Activated T-cell treated with anti-CD3 and anti-CD28 coated beads, Interleukin-2, amount 50 U/mL, for 24 hours (primary cell): ENCODE data around the gene CARD10.
A peak's percentile ranks its signal among the peaks of the same experiment; 100 is the strongest.

ENCODE experiments used
- DNase-seq: peaks from one replicate; pipeline ENCODE4 v3.0.0-alpha.2; 2020
- H3K27ac Mint-ChIP-seq: 2 replicates; pipeline ENCODE4 v1.8.0; 2020; ENCODE audit warnings: mild to moderate bottlenecking, mixed read lengths
- H3K27me3 Mint-ChIP-seq: 2 replicates; pipeline ENCODE4 v1.8.0; 2020; ENCODE audit warnings: mixed read lengths
- H3K36me3 Mint-ChIP-seq: 2 replicates; pipeline ENCODE4 v1.8.0; 2020; ENCODE audit warnings: low read depth, mixed read lengths
- H3K4me1 Mint-ChIP-seq: 2 replicates; pipeline ENCODE4 v1.8.0; 2020; ENCODE audit warnings: low read depth, mixed read lengths
- H3K4me3 Mint-ChIP-seq: 2 replicates; pipeline ENCODE4 v1.8.0; 2020; ENCODE audit warnings: mild to moderate bottlenecking, moderate library complexity, mixed read lengths
- H3K9me3 Mint-ChIP-seq: 2 replicates; pipeline ENCODE4 v1.8.0; 2020; ENCODE audit warnings: mixed read lengths

Gene CARD10

GRCh38 chr22:37464181-37464580 lies 55.0 kb downstream of the CARD10 start:
- Mint-ChIP-seq H3K4me1 (peaks cover 9% of the 10 kb centered on the region), H3K27ac (peak overlapping the region; percentile 42), H3K4me3 (no peak overlapping the region), H3K27me3 (no peaks in the 10 kb centered on the region), H3K9me3 (no peaks in the 10 kb centered on the region), H3K36me3 (peaks cover 67% of the 10 kb centered on the region)
- no peak for DNase-seq

- Mint-ChIP-seq H3K36me3 (peaks cover 63% of the 10 kb centered on the region), H3K9me3 (no peaks in the 10 kb centered on the region), H3K27ac (no peak overlapping the region), H3K4me1 (peaks cover 9% of the 10 kb centered on the region), H3K4me3 (no peak overlapping the region), H3K27me3 (no peaks in the 10 kb centered on the region)
- DNase-seq, result no peak
These were observed 56.2 kb downstream of the CARD10 start for GRCh38 chr22:37462983-37463382.

- Mint-ChIP-seq H3K27me3 (no peaks in the 10 kb centered on the region), H3K4me1 (peaks cover 10% of the 10 kb centered on the region), H3K27ac (peak overlapping the region; percentile 18), H3K9me3 (no peaks in the 10 kb centered on the region), H3K36me3 (peaks cover 59% of the 10 kb centered on the region), H3K4me3 (no peak overlapping the region)
- DNase-seq, result no peak
These were observed 56.8 kb downstream of the CARD10 start for GRCh38 chr22:37462436-37462835.

GRCh38 chr22:37461961-37462360 lies 57.3 kb downstream of the CARD10 start:
- peak overlapping the region; percentile 34 for H3K27ac Mint-ChIP-seq

GRCh38 chr22:37460684-37461083 lies 58.5 kb downstream of the CARD10 start:
- H3K9me3 Mint-ChIP-seq, result no peaks in the 10 kb centered on the region
- peaks cover 10% of the 10 kb centered on the region for H3K4me1 Mint-ChIP-seq
- H3K27ac Mint-ChIP-seq, result no peak overlapping the region
- H3K4me3 Mint-ChIP-seq, result no peak overlapping the region
- no peaks in the 10 kb centered on the region for H3K27me3 Mint-ChIP-seq
- DNase-seq, result no peak
- peaks cover 44% of the 10 kb centered on the region for H3K36me3 Mint-ChIP-seq

More at GRCh38 chr22:37461961-37462360, 57.3 kb downstream of the CARD10 start:
- Mint-ChIP-seq H3K4me1 (peaks cover 10% of the 10 kb centered on the region), H3K36me3 (peaks cover 55% of the 10 kb centered on the region), H3K9me3 (no peaks in the 10 kb centered on the region), H3K4me3 (no peak overlapping the region), H3K27me3 (no peaks in the 10 kb centered on the region)
- DNase-seq, result no peak

- no peaks in the 10 kb centered on the region for H3K9me3 Mint-ChIP-seq
- peaks cover 32% of the 10 kb centered on the region for H3K36me3 Mint-ChIP-seq
- H3K4me3 Mint-ChIP-seq, result no peak overlapping the region
- no peak for DNase-seq
- H3K27ac Mint-ChIP-seq, result no peak overlapping the region
- no peaks in the 10 kb centered on the region for H3K27me3 Mint-ChIP-seq
- peaks cover 4% of the 10 kb centered on the region for H3K4me1 Mint-ChIP-seq
These were observed 60.0 kb downstream of the CARD10 start for GRCh38 chr22:37459206-37459605.

- Mint-ChIP-seq H3K27ac (no peak overlapping the region), H3K9me3 (no peaks in the 10 kb centered on the region), H3K36me3 (peaks cover 22% of the 10 kb centered on the region), H3K4me3 (no peak overlapping the region), H3K27me3 (no peaks in the 10 kb centered on the region), H3K4me1 (peaks cover 4% of the 10 kb centered on the region)
- DNase-seq, result peak; percentile 91
These were observed 61.9 kb downstream of the CARD10 start for GRCh38 chr22:37457093-37457893.

GRCh38 chr22:37456346-37456745 lies 62.9 kb downstream of the CARD10 start:
- no peak for DNase-seq
- H3K27ac Mint-ChIP-seq, result no peak overlapping the region
- H3K36me3 Mint-ChIP-seq, result peaks cover 19% of the 10 kb centered on the region
- no peaks in the 10 kb centered on the region for H3K9me3 Mint-ChIP-seq
- peaks cover 4% of the 10 kb centered on the region for H3K4me1 Mint-ChIP-seq
- no peaks in the 10 kb centered on the region for H3K27me3 Mint-ChIP-seq
- no peak overlapping the region for H3K4me3 Mint-ChIP-seq

GRCh38 chr22:37455896-37456295 lies 63.3 kb downstream of the CARD10 start:
- H3K4me1 Mint-ChIP-seq, result peaks cover 4% of the 10 kb centered on the region
- DNase-seq, result no peak

GRCh38 chr22:37454857-37455686 lies 64.1 kb downstream of the CARD10 start:
- Mint-ChIP-seq H3K27me3 (no peaks in the 10 kb centered on the region), H3K36me3 (peaks cover 13% of the 10 kb centered on the region), H3K27ac (no peak overlapping the region), H3K9me3 (no peaks in the 10 kb centered on the region), H3K4me3 (no peak overlapping the region), H3K4me1 (peaks cover 8% of the 10 kb centered on the region)
- no peak for DNase-seq

More at GRCh38 chr22:37455896-37456295, 63.3 kb downstream of the CARD10 start:
- Mint-ChIP-seq H3K27ac (no peak overlapping the region), H3K27me3 (no peaks in the 10 kb centered on the region), H3K9me3 (no peaks in the 10 kb centered on the region), H3K4me3 (no peak overlapping the region), H3K36me3 (peaks cover 19% of the 10 kb centered on the region)

GRCh38 chr22:37453696-37454095 lies 65.5 kb downstream of the CARD10 start:
- no peak overlapping the region for H3K27ac Mint-ChIP-seq
- no peaks in the 10 kb centered on the region for H3K27me3 Mint-ChIP-seq
- no peaks in the 10 kb centered on the region for H3K9me3 Mint-ChIP-seq
- H3K36me3 Mint-ChIP-seq, result peaks cover 4% of the 10 kb centered on the region
- no peak for DNase-seq
- H3K4me1 Mint-ChIP-seq, result peaks cover 10% of the 10 kb centered on the region
- no peak overlapping the region for H3K4me3 Mint-ChIP-seq

GRCh38 chr22:37451218-37451617 lies 68.0 kb downstream of the CARD10 start:
- Mint-ChIP-seq H3K27me3 (no peaks in the 10 kb centered on the region), H3K9me3 (no peaks in the 10 kb centered on the region), H3K36me3 (no peaks in the 10 kb centered on the region), H3K4me3 (no peak overlapping the region), H3K4me1 (peaks cover 8% of the 10 kb centered on the region), H3K27ac (no peak overlapping the region)
- no peak for DNase-seq

GRCh38 chr22:37449331-37450001 lies 69.7 kb downstream of the CARD10 start:
- Mint-ChIP-seq H3K9me3 (no peaks in the 10 kb centered on the region), H3K36me3 (no peaks in the 10 kb centered on the region), H3K4me3 (no peak overlapping the region), H3K27ac (no peak overlapping the region), H3K4me1 (peaks cover 6% of the 10 kb centered on the region), H3K27me3 (no peaks in the 10 kb centered on the region)
- DNase-seq, result no peak

GRCh38 chr22:37448516-37449127 lies 70.6 kb downstream of the CARD10 start:
- Mint-ChIP-seq H3K27me3 (no peaks in the 10 kb centered on the region), H3K4me3 (no peak overlapping the region), H3K9me3 (no peaks in the 10 kb centered on the region), H3K27ac (no peak overlapping the region), H3K4me1 (peaks cover 12% of the 10 kb centered on the region), H3K36me3 (no peaks in the 10 kb centered on the region)
- no peak for DNase-seq
